ENCODE data around the gene ITGA2B.
"Not testable (repeated sequence)": the region's sequence is repeated elsewhere in the genome, so short reads cannot be mapped to it uniquely, and the experiment has no call there.

Gene ITGA2B

GRCh38 chr17:44330263-44330662, 59.2 kb downstream of the ITGA2B start:
- not testable (repeated sequence) for DNase-seq (ENCODE audit: low spot score)

- not testable (repeated sequence) for DNase-seq (ENCODE audit: low spot score)
Measured at GRCh38 chr17:44329516-44329915, 59.9 kb downstream of the ITGA2B start.

GRCh38 chr17:44327715-44328449, 61.6 kb downstream of the ITGA2B start:
- DNase-seq (ENCODE audit: low spot score), result no peak

- DNase-seq (ENCODE audit: low spot score), result peak; percentile 96
Measured at GRCh38 chr17:44326861-44327444, 62.5 kb downstream of the ITGA2B start.

- DNase-seq (ENCODE audit: low spot score), result peak; percentile 95
Measured at GRCh38 chr17:44324571-44325275, 64.7 kb downstream of the ITGA2B start, which contains the start of gene SLC25A39. TSS of gene SLC25A39 (minus strand) at chr17:44324823. CDS start at chr17:44323562, 1,261 bp downstream.

- no peak for DNase-seq (ENCODE audit: low spot score)
Measured at GRCh38 chr17:44324092-44324570, 65.3 kb downstream of the ITGA2B start.

GRCh38 chr17:44323359-44324091, 65.9 kb downstream of the ITGA2B start:
- DNase-seq (ENCODE audit: low spot score), result no peak

- DNase-seq (ENCODE audit: low spot score), result no peak
Measured at GRCh38 chr17:44322236-44322895, 67.1 kb downstream of the ITGA2B start.
